Stimulated activated CD8-positive, alpha-beta memory T cell treated with anti-CD3 and anti-CD28 coated beads, Interleukin-12 subunit alpha, Interleukin-12 subunit beta, amount 100 ng/mL, for 24 hours (primary cell): ENCODE results near the gene WWTR1.

ENCODE experiments used
- DNase-seq: peaks from one replicate; pipeline ENCODE4 v3.0.0-alpha.2; 2020; ENCODE audit errors: extremely low read depth

The WWTR1 gene

DNA sequence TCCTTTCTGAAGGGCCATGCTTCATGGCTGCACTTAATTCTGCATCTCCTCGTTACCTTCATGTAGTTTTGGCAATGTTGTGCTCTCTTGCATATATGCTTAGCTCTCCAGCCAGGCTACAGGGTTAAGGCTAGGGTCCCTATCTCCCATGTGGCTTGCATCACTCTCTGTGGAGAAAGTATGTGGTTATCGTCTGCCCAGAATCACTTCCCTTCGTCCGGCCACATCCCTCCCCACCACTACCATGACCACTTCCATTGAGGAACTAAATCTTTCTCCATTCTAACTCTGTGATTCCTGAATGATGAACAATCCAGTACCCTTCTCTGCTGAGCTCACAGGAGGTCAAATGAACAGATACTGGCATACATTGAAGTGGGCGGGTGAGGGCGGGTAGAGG, 34.0 kb downstream of the WWTR1 start:
- DNase-seq: no peak

DNA sequence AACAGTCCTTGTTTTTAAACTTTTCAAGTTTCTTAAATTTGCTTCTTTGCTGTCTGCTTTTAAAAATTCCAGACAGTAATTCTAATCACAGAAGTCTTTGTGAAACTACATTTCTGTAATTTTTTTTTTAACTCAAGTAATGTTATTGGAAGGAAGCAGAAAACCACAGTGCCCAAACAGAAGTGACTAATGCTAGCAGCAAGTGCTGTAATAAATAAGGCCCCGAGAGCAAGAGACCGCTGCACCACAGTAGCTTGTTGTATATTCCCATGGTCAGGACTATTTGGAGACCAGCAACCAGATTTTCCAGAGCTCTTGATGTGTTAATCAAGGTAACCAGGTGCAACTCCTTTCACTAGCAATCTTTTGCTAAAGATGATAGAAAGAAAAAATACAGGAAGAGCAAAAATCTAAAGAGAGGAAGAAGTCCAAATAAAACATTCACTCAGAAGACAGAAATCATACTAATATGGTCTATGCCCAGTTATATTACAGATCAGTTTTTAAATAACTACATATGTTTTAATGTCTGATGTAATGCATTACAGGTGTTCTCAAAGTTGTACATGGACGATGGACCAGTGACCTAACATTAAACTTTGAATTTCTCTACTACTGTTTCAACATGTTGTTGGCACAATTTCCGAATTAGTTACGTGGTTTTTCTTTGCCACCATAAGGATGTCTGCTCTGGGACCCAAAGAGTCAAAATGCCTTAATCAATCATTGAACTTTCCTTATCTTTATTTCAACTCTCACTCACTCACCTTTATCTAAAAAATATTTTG, 36.4 kb downstream of the WWTR1 start:
- no peak for DNase-seq

DNA sequence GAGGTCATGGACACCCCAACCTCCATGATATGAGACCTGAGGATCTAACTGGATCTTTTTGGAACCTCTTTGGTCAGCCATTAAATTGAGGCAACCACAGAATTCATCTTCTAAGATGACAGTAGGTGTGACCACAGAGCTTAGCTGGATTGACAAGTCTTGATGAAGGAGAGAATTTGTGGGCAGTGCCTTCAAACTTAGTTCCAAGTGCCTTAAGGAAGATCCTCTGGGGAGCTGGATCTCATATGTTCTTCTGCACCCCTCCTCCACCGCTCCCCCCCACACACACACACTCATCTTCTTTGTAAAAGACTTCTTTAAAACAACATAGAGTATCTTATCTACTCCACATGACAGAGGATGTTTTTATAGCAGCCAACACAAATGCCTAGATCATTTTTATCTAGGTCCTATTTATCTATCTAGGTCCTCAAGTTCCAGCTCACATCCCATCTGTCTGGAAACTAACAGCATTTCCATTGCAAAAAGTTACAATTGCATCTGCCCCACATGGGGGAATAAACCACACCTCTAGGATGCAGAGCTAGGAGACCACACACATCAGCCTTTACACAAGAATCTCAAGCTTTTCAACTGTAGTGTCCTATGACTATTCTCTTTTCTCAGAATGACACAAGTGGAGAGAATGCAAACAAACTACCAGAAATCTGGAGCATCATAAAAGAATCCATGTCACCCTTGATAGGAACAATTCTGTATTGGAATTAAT, 37.4 kb downstream of the WWTR1 start:
- no peak for DNase-seq

DNA sequence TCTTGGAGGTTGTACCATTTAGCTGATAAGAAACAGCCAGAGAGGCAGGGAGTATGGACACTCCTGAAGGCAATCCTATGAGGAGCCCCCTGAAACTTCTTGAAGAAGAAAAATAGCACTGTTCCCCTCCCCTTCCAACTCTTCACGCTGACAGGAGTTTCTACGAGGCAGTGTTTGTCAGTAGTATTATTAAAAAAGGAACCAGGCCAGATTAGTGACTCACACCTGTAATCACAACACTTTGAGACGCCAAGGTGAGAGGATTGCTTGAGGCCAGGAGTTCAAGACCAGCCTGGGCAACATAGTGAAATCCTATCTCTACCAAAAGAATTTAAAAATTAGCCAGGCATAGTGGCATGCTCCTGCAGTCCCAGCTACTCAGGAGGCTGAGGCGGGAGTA, 38.7 kb downstream of the WWTR1 start:
- DNase-seq: no peak

DNA sequence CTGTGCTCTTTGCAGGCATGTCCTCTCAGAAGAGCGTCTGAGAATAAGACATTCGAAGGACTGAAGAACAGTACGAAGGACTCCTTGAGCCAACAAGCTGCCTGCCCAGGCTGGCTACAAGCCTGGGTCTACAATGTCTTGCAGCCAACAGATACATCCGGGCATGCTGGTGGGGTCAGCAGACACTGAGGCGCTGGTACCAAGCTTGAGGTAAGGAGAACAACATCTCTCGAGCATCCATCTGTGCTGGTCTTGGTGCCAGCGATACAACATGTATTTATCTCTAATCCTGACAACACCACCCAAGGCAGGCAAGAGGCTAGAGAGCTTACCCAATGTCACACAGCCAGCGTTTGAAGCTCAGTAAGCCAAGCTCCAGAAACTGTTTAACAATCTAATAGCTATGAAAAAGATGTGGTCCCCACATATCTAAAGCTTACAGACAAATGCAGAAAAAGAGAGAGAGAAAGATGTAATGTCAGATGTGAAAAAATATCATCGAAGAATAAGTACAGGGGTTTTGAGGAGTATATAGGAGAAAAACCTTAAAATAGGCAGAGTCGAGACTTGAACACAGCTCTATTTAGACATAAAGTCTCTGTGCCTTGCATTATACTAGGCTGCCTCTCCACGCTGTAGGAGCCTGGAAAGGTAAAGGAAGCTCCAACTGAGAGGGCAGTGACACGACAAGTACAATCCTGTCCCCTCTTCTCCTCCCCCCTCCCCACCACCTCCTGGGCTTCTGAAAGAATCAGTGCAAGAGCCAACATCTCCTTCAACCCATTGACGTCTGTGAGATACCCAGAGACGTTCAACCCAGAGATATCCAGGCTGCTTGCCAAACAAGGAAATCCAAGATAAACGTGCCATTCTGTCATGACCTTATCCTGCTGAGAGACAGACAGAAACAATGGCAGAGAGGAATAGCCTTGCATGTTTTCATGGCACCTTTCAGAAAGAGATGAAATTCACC, 39.4 kb downstream of the WWTR1 start:
- DNase-seq: no peak

DNA sequence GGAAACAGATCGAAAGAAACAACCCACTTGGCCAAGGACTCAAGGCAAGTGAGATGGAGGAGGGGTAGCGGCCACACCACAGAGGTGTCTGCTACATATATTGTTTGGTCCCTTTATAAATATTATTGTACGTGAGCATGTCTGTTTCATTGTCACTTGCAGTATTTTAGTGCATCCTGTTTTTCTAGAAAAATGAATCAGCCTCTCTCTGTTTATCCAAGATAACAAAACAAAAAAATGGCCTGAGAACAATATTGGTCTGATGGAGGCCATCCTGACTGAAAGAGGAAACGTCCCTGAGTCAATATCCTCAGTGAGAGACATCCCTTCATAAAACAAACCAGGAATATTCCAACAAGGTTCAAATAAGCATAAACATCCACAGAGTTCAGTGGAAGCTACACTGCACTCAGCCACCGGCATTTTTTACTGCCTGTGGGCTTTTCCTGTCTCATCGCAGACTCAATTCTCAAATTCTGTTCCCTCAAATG, 42.0 kb downstream of the WWTR1 start:
- no peak for DNase-seq

DNA sequence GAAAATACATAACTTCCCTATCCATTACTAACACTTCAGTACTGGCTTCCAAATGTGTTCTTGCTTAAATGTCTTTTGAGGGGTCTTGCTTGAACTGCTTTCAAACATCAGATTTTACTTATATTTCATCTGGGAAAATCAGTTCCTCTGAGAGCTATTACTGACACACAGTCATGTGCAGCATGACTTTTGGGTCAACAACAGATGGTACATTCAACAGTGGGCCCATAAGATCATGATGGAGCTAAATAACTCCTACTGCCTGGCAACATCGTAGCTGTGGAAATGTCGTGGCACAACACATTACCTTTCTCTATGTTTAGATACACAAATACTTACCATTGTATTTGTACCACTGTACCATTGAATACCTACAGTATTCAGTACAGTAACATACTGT, 43.8 kb downstream of the WWTR1 start:
- no peak for DNase-seq

DNA sequence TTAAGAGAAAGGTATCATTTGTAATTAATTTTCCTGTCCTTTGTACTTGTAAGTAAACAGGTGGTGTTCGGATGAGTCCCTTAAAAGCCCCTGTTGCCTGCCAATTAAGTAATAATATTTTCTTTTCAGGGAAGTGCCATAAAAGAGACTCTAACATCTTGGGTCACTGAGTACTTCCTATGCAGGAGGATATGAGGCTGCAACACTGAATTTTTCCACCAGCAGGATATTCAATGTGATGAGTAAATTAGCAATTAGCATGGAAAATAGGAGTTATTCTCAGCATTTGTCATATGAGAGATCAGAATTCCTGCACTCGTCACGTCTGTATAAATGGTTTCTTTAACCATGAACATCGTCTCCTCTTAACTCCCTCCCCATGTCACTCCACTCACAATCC, 45.4 kb downstream of the WWTR1 start:
- no peak for DNase-seq

DNA sequence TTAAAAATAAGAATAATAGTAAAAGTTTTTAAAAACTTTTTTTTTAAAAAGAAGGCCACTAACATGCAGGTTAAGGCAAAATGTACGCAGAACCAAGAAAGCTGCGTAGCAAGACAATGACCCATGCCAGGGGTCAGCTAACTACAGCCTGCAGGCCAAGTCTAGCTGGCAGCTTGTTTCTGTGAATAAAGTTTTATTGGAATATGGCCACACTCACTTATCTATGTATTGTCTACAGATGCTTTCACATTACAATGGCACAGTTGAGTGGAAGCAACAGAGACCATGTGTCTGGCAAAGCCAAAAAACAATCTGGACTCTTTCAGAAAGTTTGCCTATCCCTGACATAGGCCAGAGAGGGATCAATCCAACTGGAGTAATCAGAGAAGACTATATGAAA, 46.7 kb downstream of the WWTR1 start:
- DNase-seq: no peak

DNA sequence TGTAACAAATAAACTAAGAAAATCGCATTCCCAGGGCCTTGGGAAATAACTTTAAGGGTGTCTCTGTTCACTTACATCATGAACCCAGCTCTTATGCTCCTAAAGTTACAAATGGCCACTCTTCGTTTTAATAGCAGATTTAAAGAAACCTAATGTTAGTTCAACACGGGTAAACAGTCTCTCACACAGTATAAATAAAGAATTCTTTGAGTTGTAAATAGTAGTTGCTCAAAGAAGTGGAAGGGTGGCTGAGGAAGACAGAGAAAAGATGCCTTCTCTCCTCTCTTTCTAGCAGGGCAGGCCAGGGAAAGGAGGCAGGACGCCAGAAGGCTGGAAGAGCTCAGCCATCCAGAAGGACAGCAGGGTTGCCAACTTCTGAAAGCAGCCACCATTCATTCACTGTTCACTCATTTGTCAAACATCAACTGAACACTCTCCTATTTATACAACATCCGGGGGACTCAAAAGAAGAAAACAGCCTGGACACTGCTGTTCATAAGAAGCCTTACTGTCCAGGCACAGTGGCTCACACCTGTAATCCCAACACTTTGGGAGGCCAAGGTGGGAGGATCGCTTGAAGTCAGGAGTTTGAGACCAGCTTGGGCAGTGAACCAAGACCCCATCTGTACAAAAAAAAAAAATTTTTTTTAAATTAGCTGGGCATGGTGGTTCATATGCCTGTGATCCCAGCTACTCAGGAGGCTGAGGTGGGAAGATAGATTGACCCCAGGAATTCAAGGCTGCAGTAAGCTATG, 47.3 kb downstream of the WWTR1 start:
- DNase-seq: no peak

DNA sequence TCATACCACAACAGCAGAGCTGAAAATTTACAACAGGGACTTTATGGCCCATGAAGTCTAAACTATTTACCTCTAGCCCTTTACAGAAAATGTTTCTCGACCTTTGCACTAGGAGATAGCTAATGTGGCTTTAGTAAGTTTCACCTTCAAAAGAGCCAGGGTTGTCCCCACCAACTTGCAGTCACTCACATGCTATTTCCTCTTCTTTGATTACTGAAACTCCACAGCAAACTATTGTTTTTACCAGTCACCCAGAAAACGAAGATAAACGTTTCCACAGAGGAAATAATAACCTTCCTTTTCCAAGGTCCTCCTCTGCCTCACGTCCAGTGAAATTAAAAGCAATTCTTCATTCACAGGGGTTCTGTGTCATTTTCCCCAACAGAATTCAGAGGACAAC, 48.2 kb downstream of the WWTR1 start:
- no peak for DNase-seq

DNA sequence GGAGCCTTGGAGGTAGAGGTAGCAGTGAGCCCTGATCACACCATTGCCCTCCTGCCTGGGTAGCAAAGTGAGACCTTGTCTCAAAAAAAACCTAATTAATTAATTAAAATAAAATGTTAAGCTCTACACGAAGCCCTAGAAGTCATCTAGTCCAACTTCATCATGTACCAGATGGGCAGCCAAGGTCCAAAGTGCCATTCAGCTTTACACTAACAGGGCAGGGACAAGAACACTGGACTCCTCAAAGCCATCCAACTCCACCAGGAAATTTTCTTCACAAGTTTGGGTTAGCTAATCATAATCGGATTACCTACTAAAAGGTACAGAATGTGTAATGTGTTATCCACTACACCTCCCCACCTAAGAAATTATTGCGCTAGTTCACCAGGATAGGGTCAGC, 48.8 kb downstream of the WWTR1 start:
- DNase-seq: no peak

DNA sequence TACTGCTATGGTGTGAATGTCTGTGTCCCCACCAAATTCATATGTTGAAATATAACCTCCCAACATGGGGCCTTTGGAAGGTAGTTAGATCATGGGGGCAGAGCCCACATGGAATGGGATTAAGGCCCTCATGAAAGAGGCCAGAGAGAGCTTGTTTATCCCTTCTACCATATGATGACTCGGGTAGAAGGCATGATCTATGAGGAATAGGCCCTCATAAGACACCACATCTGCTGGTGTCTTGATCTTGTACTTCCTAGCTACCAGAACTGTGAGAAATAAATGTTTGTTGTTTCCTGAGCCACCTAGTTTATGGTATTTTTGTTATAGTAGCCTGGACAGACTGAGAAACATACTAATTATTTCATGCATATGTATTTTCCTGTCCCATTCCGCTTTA, 51.9 kb downstream of the WWTR1 start:
- no peak for DNase-seq

DNA sequence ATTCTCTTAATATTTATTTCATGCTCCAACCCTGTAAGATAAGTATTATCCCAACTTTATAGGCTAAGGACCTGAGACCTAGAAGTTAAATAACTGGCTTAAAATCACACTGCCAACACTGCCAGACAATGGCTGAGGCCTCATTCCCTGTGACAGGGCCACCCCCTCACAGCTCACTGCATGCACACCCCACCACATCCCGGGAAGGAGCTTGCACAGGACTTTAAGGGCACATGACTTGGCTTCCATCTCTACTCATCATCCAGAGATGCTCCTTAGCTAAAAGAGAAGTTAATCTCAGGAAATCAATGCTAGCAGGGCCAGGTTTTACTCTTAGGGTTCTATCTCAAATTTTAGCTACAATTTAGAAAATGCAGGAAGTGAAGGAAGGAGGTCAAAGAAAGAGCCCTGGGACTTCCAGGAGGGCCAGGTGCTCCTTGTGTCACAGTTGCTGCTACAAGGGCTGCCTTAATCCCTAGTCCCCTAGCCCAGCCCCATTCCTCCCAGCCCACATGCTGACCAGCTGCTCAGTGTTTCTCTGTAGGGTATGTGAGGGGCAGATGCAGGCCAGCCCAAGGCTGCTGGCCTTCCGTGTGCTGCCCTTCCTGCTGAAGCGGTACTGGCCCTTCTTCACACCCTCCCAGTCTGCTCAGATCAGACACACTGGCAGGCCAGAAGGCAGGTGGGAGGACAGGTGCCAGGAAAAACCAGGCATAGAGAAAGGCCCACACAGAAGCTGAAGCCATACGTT, 53.5 kb downstream of the WWTR1 start:
- DNase-seq: no peak

DNA sequence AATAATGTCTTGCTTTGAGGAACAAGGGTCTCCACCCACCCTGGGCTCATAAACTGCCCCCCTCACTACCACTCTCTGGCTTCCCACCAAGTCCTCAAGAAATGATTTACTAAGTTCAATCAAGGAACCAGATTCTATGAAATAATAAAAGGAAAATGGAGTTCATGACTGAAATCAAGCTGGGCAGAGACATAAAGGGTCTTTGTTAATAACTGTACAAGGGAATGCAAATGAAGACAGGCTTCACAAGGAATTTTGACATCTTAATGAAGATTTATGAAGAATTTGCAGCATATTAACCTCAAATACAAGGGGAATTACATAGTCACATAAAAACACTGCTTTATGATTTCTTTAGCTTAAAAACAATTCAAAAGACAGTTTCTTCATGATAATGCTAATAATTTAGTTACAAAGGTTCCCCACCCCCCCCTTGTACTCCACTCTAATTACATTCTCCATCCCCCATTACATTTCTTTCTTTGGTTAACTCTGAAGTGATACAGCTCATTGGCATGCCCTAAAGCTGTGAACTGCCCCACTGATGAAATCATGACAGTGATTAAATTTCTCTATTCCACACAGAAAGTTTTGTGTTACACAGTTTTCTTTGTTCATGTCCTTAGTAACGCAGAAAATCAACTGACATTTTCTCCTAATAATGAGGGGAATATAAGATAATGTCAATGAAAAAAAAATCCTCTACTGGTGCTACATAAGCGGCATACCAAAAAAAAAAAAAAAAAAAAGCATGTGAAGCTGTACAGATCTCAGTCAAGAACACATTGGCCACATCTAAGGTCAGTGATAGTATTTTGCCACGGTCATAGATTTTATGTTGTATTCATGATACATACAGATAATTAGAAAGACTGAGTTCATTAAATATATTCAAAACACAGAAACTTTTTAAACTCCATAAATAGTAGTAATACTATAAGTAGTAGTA, 54.4 kb downstream of the WWTR1 start:
- DNase-seq: no peak

DNA sequence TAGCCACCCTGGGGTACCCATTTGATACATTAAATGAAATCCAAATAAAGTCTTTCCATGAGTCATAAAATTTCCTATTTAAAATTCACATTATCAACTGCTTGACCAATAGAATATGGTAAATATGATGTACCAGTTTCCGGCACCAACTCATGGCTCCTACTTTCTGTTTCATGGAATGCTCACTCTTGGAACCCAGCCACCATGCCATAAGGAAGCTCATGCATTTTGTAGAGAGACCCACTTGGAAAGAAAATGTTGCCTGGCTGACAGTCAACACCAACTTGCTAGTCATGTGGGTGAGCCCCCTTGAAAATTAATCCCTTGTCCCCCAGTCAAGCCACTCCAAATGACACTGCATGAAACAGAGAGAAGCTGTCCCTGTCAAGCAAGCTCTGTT, 57.2 kb downstream of the WWTR1 start:
- DNase-seq: no peak

DNA sequence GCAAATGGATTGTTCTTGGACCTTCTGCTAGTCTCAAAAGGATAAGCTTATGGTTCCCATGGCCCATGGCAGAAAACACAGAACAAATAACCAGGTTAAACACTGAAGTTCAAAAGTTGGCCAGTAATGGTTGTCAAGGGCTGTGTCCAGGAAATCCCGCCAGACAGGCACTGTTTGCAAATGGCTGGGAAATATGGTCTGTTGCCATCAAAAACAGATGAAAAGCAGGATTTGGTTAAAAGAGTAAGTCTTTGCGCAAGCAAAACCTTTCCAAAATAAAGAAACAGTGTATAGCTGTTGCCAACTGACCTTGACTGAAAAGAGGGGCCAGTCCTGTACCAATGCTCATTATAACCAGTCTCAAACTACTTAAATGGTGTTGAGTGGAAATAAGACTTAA, 58.6 kb downstream of the WWTR1 start:
- no peak for DNase-seq

DNA sequence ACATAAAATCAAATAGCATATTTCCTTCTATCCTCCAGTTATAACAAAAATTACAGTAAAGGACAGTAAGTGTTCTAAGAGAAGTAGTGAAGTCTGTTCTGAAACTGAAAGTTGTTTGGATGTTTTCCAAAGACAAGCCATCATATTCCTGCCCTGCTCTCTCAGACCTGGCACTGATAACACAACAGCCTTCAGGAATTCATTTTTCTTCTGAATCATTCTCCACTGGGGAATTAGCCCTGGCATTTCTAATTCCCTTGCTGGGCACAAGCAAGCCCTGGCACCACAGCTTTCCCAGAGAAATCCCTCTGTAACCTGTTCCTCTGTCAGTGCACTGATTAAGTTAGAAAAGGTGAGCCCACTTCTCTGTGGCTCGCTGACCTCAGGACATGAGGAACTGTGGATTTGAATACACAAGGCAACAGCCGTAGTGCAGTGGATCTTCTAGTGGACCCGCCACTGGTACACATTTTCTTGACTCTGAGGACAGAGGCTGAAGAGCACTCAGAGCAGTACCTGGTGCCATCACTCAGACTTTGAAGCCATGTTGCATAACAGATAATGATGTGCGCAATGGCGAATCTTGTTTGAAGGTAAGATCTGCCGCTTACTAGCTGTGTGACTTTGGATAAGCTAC, 61.6 kb downstream of the WWTR1 start:
- DNase-seq: no peak
